HT1080 (cell line): ENCODE results near the gene ERN1. TPM values are rescaled to one million over a fixed set of nuclear protein-coding genes. Genes with fewer than 3 reads are reported as not detected.
A peak's percentile ranks its signal among the peaks of the same experiment; 100 is the strongest.

Source experiments
- DNase-seq: peaks from one replicate; pipeline ENCODE4 v3.0.0-alpha.2; 2015; ENCODE audit warnings: low read depth
- total RNA-seq: library from RNA; depleted of rRNA; stranded (reverse); fragments of >200 nt; shearing (Covaris generic); gene quantifications from 2 replicates; pipeline ENCODE4 v1.2.3, GENCODE V29; 2014

Gene ERN1
- total RNA-seq, 1 experiment from 2014 or later = 2.5 TPM

GRCh38 chr17:64005734-64006167, 124.2 kb downstream of the ERN1 start:
- no peak for DNase-seq

- DNase-seq = no peak
These were observed 124.8 kb downstream of the ERN1 start for GRCh38 chr17:64004903-64005733.

GRCh38 chr17:64004218-64004770, 125.7 kb downstream of the ERN1 start:
- no peak for DNase-seq

- DNase-seq = no peak
These were observed 126.3 kb downstream of the ERN1 start for GRCh38 chr17:64003526-64004121.

GRCh38 chr17:64002658-64003525, 127.1 kb downstream of the ERN1 start:
- DNase-seq = no peak

GRCh38 chr17:64001763-64002529, 128.0 kb downstream of the ERN1 start:
- peak; percentile 20 for DNase-seq

GRCh38 chr17:64001091-64001579, 128.8 kb downstream of the ERN1 start:
- no peak for DNase-seq

GRCh38 chr17:63999680-64000531, 130.0 kb downstream of the ERN1 start:
- no peak for DNase-seq

GRCh38 chr17:63998721-63999679, 130.9 kb downstream of the ERN1 start:
- no peak for DNase-seq

- peak; percentile 32 for DNase-seq
These were observed 131.8 kb downstream of the ERN1 start, which contains the start of gene PRR29 for GRCh38 chr17:63998050-63998720. PRR29 (plus strand) TSS chr17:63998351; CDS start chr17:63998365, 14 bp downstream.

GRCh38 chr17:63997341-63998048, 132.4 kb downstream of the ERN1 start:
- DNase-seq = no peak

GRCh38 chr17:63996430-63997182, 133.3 kb downstream of the ERN1 start:
- no peak for DNase-seq

- DNase-seq = no peak
These were observed 134.3 kb downstream of the ERN1 start for GRCh38 chr17:63995626-63996025.

GRCh38 chr17:63993368-63993985, 136.5 kb downstream of the ERN1 start:
- DNase-seq = no peak

GRCh38 chr17:63991611-63992010, 138.3 kb downstream of the ERN1 start:
- DNase-seq = no peak
